HG03064 (cell line): ENCODE results near the gene TMEM272.

ENCODE experiments used
- ATAC-seq: cut with Tn5 transposase; IDR thresholded peaks from one replicate; pipeline ENCODE4 v1.9.1; 2021; ENCODE audit warnings: low read depth; ENCODE audit not compliant: unreplicated experiment

The TMEM272 gene

GRCh38 chr13:51783428-51784094 is 61.4 kb downstream of the TMEM272 start:
- ATAC-seq: no peak

GRCh38 chr13:51782026-51782710 is 62.8 kb downstream of the TMEM272 start:
- no peak for ATAC-seq

- ATAC-seq: no peak
These were observed 63.5 kb downstream of the TMEM272 start for GRCh38 chr13:51781246-51782022.

- no peak for ATAC-seq
These were observed 64.9 kb downstream of the TMEM272 start for GRCh38 chr13:51780099-51780498.

GRCh38 chr13:51778392-51778791 is 66.6 kb downstream of the TMEM272 start:
- ATAC-seq: no peak

GRCh38 chr13:51777921-51778320 is 67.1 kb downstream of the TMEM272 start:
- no peak for ATAC-seq

GRCh38 chr13:51776179-51776578 is 68.8 kb downstream of the TMEM272 start:
- no peak for ATAC-seq

- ATAC-seq: no peak
These were observed 71.5 kb downstream of the TMEM272 start for GRCh38 chr13:51773515-51773914.

GRCh38 chr13:51772781-51773180 is 72.2 kb downstream of the TMEM272 start:
- ATAC-seq: no peak

- no peak for ATAC-seq
These were observed 72.9 kb downstream of the TMEM272 start for GRCh38 chr13:51772105-51772455.

GRCh38 chr13:51771418-51772104 is 73.4 kb downstream of the TMEM272 start:
- ATAC-seq: no peak

- no peak for ATAC-seq
These were observed 74.1 kb downstream of the TMEM272 start for GRCh38 chr13:51770681-51771417.

- ATAC-seq: no peak
These were observed 74.8 kb downstream of the TMEM272 start for GRCh38 chr13:51770160-51770559.

GRCh38 chr13:51769455-51770127 is 75.4 kb downstream of the TMEM272 start:
- no peak for ATAC-seq

GRCh38 chr13:51768976-51769375 is 76.0 kb downstream of the TMEM272 start:
- ATAC-seq: no peak

- ATAC-seq: no peak
These were observed 76.5 kb downstream of the TMEM272 start for GRCh38 chr13:51768378-51768921.

- ATAC-seq: no peak
These were observed 77.9 kb downstream of the TMEM272 start for GRCh38 chr13:51767100-51767499.

- ATAC-seq: no peak
These were observed 79.8 kb downstream of the TMEM272 start for GRCh38 chr13:51765142-51765515.
